Activated T-cell treated with anti-CD3 and anti-CD28 coated beads for 48 hours (primary cell): ENCODE results near the gene SPRY4.
"Not testable (repeated sequence)": the region's sequence is repeated elsewhere in the genome, so short reads cannot be mapped to it uniquely, and the experiment has no call there.

ENCODE experiments used
- DNase-seq: peaks from one replicate; pipeline ENCODE4 v3.0.0-alpha.2; 2020; ENCODE audit warnings: low read depth

The SPRY4 gene

GRCh38 chr5:142295084-142295758 lies 29.6 kb downstream of the SPRY4 start:
- DNase-seq = no peak

- DNase-seq = no peak
Measured at GRCh38 chr5:142293486-142293885, 31.3 kb downstream of the SPRY4 start.

GRCh38 chr5:142292808-142293207 lies 32.0 kb downstream of the SPRY4 start:
- no peak for DNase-seq

GRCh38 chr5:142292249-142292648 lies 32.6 kb downstream of the SPRY4 start:
- no peak for DNase-seq

- DNase-seq = no peak
Measured at GRCh38 chr5:142290577-142291299, 34.1 kb downstream of the SPRY4 start.

GRCh38 chr5:142289708-142290576 lies 34.9 kb downstream of the SPRY4 start:
- DNase-seq = no peak

- DNase-seq = no peak
Measured at GRCh38 chr5:142287973-142288313, 36.9 kb downstream of the SPRY4 start.

GRCh38 chr5:142287096-142287972 lies 37.5 kb downstream of the SPRY4 start:
- DNase-seq = no peak

GRCh38 chr5:142286111-142286510 lies 38.7 kb downstream of the SPRY4 start:
- no peak for DNase-seq

GRCh38 chr5:142283304-142283703 lies 41.5 kb downstream of the SPRY4 start:
- no peak for DNase-seq

GRCh38 chr5:142281966-142282365 lies 42.9 kb downstream of the SPRY4 start:
- DNase-seq = no peak

- DNase-seq = no peak
Measured at GRCh38 chr5:142281008-142281367, 43.8 kb downstream of the SPRY4 start.

GRCh38 chr5:142280066-142281007 lies 44.5 kb downstream of the SPRY4 start:
- no peak for DNase-seq

GRCh38 chr5:142278627-142279026 lies 46.2 kb downstream of the SPRY4 start:
- no peak for DNase-seq

- no peak for DNase-seq
Measured at GRCh38 chr5:142277796-142278195, 47.0 kb downstream of the SPRY4 start.

- no peak for DNase-seq
Measured at GRCh38 chr5:142276517-142276916, 48.3 kb downstream of the SPRY4 start.

GRCh38 chr5:142275496-142275895 lies 49.3 kb downstream of the SPRY4 start:
- no peak for DNase-seq

GRCh38 chr5:142272596-142272995 lies 52.2 kb downstream of the SPRY4 start:
- DNase-seq = not testable (repeated sequence)

GRCh38 chr5:142264084-142264483 lies 60.7 kb downstream of the SPRY4 start:
- DNase-seq = not testable (repeated sequence)

- DNase-seq = no peak
Measured at GRCh38 chr5:142263346-142263745, 61.5 kb downstream of the SPRY4 start.

GRCh38 chr5:142262683-142263082 lies 62.1 kb downstream of the SPRY4 start:
- DNase-seq = no peak
